Esophagus muscularis mucosa (tissue), 4 donors: ENCODE measurements around the gene BOC. TPM values are rescaled to one million over a fixed set of nuclear protein-coding genes. Genes with fewer than 3 reads are reported as not detected.

Source experiments
- DNase-seq: peaks from one replicate; pipeline ENCODE4 v3.0.0-alpha.2; 2017; ENCODE audit errors: extremely low spot score
- H3K27ac ChIP-seq, 4 donors: fragments of 200-600 bp; sonication (generic); replicated peaks in 1 of 4; 1 replicate in 3 of 4; 2 replicates in 1 of 4; pipeline ENCODE4 v1.5.1; 2016 to 2019; ENCODE audit warnings: mild to moderate bottlenecking in 1 of 4
- H3K27me3 ChIP-seq, 4 donors: fragments of 200-600 bp; sonication (generic); one replicate each; pipeline versions ENCODE4 v1.5.1 to v1.6.0; 2016 to 2019
- H3K36me3 ChIP-seq, 4 donors: fragments of 200-600 bp; sonication (generic); one replicate each; pipeline ENCODE4 v1.5.1; 2016 to 2019
- H3K4me1 ChIP-seq, 4 donors: fragments of 200-600 bp; sonication (generic); one replicate each; pipeline ENCODE4 v1.5.1; 2016 to 2019
- H3K4me3 ChIP-seq, 4 donors: fragments of 200-600 bp; sonication (generic); 1 replicate in 2 of 4; 2 replicates in 2 of 4; pipeline ENCODE4 v1.5.1; 2016 to 2019; ENCODE audit warnings: mild to moderate bottlenecking in 4 of 4, moderate library complexity in 1 of 4
- H3K9me3 ChIP-seq, 4 donors: fragments of 200-600 bp; sonication (generic); 1 replicate in 3 of 4; 2 replicates in 1 of 4; pipeline ENCODE4 v1.5.1; 2016 to 2019
- CTCF ChIP-seq, 3 experiments: fragments of 200-600 bp in 2 of 3; fragments of 450-650 bp in 1 of 3; sonication (generic) in 2 of 3; IDR thresholded peaks; one replicate each; pipeline ENCODE4 v1.5.1; 2017 to 2019; ENCODE audit warnings: antibody characterized with exemption in 3 of 3, mild to moderate bottlenecking in 2 of 3, moderate library complexity in 1 of 3
- EP300 ChIP-seq: sonication (generic); formaldehyde crosslinking; IDR thresholded peaks from one replicate; pipeline ENCODE4 v1.6.1; 2017; ENCODE audit warnings: antibody characterized with exemption
- POLR2A ChIP-seq: fragments of 450-650 bp; IDR thresholded peaks from one replicate; pipeline ENCODE4 v1.6.1; 2017; ENCODE audit warnings: antibody characterized with exemption, moderate library complexity, mild to moderate bottlenecking, low read depth
- POLR2AphosphoS5 ChIP-seq, 2 donors: sonication (generic); formaldehyde crosslinking; IDR thresholded peaks; one replicate each; pipeline ENCODE4 v1.6.1; 2017; ENCODE audit warnings: antibody characterized with exemption in 2 of 2
- WGBS: methylation state at CpG from one replicate; pipeline ENCODE4 v1.1.5; 2018; 5-methylcytosine and 5-hydroxymethylcytosine counted together
- intact Hi-C: fragments of 100-400 bp; cut with DNase I; formaldehyde crosslinking; loops from one replicate; pipeline ENCODE4 v1.15.1; 2023
- total RNA-seq, 4 donors: library from RNA; depleted of rRNA; stranded (reverse); fragments of >200 nt; gene quantifications; one replicate each; pipeline versions ENCODE4 v1.1.0 to v1.2.1, GENCODE V29; 2016

The BOC gene
- total RNA-seq, 4 donors from 2014 or later, result 87.2 to 119 (median 90.8) TPM

- Histone ChIP-seq H3K9me3 (no peaks in the 10 kb centered on the region), H3K36me3 (peaks cover 0 to 77% (median 44%) of the 10 kb centered on the region in 4 donors), H3K4me3 (no peak overlapping the region), H3K27ac (peak overlapping the region in 1 of 4 donors; percentile 48), H3K27me3 (no peaks in the 10 kb centered on the region), H3K4me1 (peaks cover 10 to 67% (median 53%) of the 10 kb centered on the region in 4 donors)
- no peak for DNase-seq
- WGBS, result 96% methylated on average over 11 of the region's 13 CpGs
- TF ChIP-seq POLR2AphosphoS5 (IDR thresholded peaks at IDR 0.05) (no peak), EP300 (no peak), POLR2A (no peak)
- intact Hi-C loops, result no loop called here
These were observed 61.0 kb downstream of the BOC start for GRCh38 chr3:113272385-113272779.

GRCh38 chr3:113273011-113273410 lies 61.7 kb downstream of the BOC start:
- 88% methylated on average over 13 of the region's 15 CpGs for WGBS
- Histone ChIP-seq H3K4me1 (peaks cover 10 to 68% (median 53%) of the 10 kb centered on the region in 4 donors), H3K27ac (peak overlapping the region in 1 of 4 donors; percentile 89), H3K9me3 (no peaks in the 10 kb centered on the region), H3K4me3 (no peak overlapping the region), H3K27me3 (no peaks in the 10 kb centered on the region), H3K36me3 (peaks cover 0 to 74% (median 42%) of the 10 kb centered on the region in 4 donors)
- intact Hi-C loops, result no loop called here
- no peak for TF ChIP-seq EP300
- TF ChIP-seq POLR2AphosphoS5 (IDR thresholded peaks at IDR 0.05), result no peak
- TF ChIP-seq POLR2A, result no peak
- no peak for TF ChIP-seq CTCF (IDR thresholded peaks at IDR 0.05)
- no peak for DNase-seq

- Histone ChIP-seq H3K4me3 (no peak overlapping the region), H3K36me3 (peaks cover 0 to 74% (median 46%) of the 10 kb centered on the region in 4 donors), H3K4me1 (peaks cover 10 to 64% (median 53%) of the 10 kb centered on the region in 4 donors), H3K27ac (peak overlapping the region; percentile 85 to 90 (median 89)), H3K27me3 (no peaks in the 10 kb centered on the region), H3K9me3 (no peaks in the 10 kb centered on the region)
- intact Hi-C loops, result no loop called here
- WGBS, result 90% methylated on average over 12 of the region's 13 CpGs
- no peak for DNase-seq
- TF ChIP-seq POLR2AphosphoS5 (IDR thresholded peaks at IDR 0.05) (no peak), POLR2A (no peak), EP300 (no peak)
These were observed 62.4 kb downstream of the BOC start for GRCh38 chr3:113273604-113274378.

GRCh38 chr3:113274425-113275257 lies 63.3 kb downstream of the BOC start:
- intact Hi-C loops, result no loop called here
- no peak overlapping the region for H3K4me3 ChIP-seq
- peaks cover 0 to 74% (median 51%) of the 10 kb centered on the region in 4 donors for H3K36me3 ChIP-seq
- H3K4me1 ChIP-seq, result peaks cover 10 to 60% (median 50%) of the 10 kb centered on the region in 4 donors
- no peaks in the 10 kb centered on the region for H3K9me3 ChIP-seq
- no peak for TF ChIP-seq POLR2A
- no peak for TF ChIP-seq POLR2AphosphoS5 (IDR thresholded peaks at IDR 0.05)
- TF ChIP-seq CTCF (IDR thresholded peaks at IDR 0.05), result no peak
- TF ChIP-seq EP300, result no peak
- DNase-seq, result no peak
- peak overlapping the region; percentile 85 to 90 (median 89) for H3K27ac ChIP-seq
- H3K27me3 ChIP-seq, result no peaks in the 10 kb centered on the region
- WGBS, result 79% methylated on average over 19 of the region's 20 CpGs

GRCh38 chr3:113275258-113275556 lies 63.9 kb downstream of the BOC start:
- Histone ChIP-seq H3K36me3 (peaks cover 0 to 74% (median 53%) of the 10 kb centered on the region in 4 donors), H3K27ac (peak overlapping the region; percentile 85 to 90 (median 89)), H3K9me3 (no peaks in the 10 kb centered on the region), H3K27me3 (no peaks in the 10 kb centered on the region), H3K4me3 (no peak overlapping the region), H3K4me1 (peaks cover 7 to 60% (median 48%) of the 10 kb centered on the region in 4 donors)
- TF ChIP-seq POLR2AphosphoS5 (IDR thresholded peaks at IDR 0.05), result no peak
- no peak for TF ChIP-seq EP300
- no peak for TF ChIP-seq POLR2A
- no peak for TF ChIP-seq CTCF (IDR thresholded peaks at IDR 0.05)
- WGBS, result 92% methylated on average over 4 of the region's 6 CpGs
- no peak for DNase-seq
- intact Hi-C loops, result no loop called here
